ENCODE measurements around the gene JMY.

Gene JMY

DNA sequence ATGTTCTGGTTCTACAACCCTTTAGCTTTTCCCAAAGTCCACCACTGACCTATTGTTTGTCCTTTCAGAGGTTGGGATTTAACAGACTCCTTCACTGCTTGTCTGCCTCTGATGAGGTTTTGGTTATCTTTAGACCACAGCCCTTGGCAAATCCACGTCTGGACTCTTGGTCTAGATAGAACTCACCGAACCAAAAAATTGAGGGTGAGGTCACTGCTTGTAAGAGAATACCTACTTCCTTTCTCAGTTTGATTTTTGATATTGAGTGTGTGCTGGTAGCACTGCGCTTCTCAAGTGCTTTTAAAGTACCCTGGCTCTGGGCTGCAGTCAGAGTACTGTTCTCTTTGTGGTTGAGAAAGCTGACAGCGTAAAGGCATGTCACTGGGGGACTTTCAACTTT, 61.7 kb downstream of the JMY start:
- DNase-seq, result no peak

DNA sequence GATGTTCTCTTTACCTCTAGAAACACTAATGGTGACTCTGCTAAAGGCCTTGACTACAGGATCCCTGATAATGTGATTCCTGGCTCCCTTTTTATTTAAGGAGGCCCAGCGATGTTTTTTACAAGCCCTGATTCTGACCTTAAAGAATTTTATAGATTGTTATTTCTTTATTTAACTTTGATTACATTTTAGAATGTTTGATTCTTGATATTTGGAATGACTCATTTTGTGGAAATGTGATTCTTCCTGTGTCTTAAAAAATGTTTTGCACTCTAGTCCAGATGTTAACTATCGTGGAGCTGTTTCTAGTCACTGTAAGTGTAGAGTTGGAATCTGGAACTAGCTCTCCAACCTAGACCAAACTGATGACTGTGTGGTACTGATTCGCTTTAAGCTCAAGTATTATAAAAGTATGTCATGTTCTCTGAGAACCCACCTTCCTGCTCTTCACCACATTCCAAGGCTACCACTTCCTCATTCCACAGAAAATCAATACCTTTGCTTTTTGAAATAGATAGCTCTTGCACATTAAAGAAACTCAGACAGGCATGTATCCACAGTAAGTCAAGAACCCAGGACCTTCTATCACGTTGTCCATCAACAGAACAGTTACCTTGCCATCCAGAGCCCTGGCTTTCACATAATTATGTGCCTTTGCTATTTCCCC, 65.2 kb downstream of the JMY start:
- DNase-seq, result no peak

DNA sequence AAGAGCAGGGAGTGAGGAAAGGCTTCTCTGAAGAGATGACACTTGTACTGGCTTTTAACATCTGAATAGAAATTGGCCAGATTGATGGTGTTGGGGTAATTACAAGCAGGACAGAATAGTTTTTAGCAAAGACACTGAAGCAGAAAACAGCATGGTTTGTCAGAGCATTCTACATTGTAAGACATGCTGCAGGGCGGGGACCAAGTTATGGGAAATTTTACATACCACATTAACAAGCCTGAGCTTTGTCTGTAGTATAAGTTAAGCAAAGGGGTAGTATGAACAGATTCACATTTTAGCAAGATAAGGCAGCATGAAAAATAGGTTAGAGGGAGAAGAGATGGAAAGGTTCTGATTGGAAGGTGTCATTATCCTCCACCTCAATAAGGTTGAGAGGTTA, 66.5 kb downstream of the JMY start:
- no peak for DNase-seq

GRCh38 chr5:79305706-79306105, 69.8 kb downstream of the JMY start:
- no peak for DNase-seq

- DNase-seq, result no peak
Measured at GRCh38 chr5:79318935-79319614, 83.1 kb downstream of the JMY start.

DNA sequence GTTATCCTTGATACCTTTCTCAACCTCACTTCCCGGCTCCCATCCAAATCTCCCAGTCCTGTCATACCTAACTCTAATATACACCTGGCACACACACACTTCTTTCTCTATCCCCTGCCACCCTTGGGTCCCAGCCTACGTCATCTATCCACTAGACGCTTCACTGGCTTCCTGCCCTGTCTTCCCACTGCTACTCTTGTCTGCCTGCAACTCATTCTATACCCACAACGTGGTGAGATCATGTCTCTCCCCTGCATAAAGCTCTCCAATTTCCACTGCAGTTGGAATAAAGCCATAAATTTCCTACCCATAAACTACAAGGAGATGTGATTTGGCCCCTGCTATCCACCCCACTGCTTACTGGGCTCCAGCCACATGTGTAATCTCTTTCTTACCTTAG, 93.5 kb downstream of the JMY start:
- no peak for DNase-seq

DNA sequence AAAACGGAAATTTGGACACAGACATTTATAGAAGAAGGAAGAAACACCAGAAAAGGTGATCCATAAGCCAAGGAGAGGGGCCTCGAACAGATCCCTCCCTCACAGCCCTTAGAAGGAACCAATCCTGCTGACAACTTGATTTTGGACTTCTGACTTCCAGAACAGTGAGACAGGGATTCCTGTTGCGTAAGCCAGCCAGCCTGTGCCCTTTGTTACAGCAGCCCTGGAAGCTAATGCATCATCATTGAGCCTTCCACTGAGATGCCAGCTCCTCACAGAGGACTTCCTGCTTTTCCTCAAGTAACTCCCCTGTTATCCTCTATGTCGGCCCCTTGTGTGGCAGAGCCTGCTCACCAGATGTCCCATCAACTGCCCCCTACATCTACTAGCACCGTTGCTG, 94.1 kb downstream of the JMY start:
- no peak for DNase-seq

DNA sequence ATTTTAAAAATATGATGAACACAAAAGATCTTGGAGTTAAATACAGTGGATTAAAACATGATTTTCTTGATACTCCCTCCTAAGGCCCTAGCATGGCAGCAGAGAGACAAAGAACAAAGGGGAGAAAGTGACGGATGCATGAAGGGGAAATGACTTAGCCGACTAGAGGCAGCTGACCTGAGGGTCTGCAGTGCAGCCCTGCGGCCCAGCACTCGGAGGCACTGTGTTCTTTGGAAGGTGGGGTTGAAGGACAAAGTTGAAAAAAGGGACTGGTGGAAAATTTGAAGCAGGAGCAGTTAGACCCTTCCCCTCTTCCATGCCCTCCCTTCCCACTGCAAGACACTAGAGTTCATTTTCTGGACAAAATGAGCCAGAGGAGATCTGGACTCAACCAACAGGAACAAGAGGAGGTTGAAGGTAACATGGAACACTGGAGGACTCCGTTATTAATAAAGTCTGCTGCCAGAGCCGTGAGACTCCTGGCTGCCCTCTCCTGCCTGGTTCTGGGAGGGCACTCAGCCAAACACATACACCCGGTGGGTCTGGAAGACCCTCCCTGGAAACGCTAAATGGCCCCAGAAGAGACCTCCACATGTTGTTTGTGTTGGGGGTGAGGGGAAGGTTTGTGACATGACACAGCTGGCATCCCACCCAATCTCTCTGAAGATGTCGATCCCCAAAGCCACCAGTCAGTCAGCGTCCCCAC, 98.1 kb downstream of the JMY start:
- DNase-seq, result no peak

- DNase-seq, result no peak
Measured at GRCh38 chr5:79346420-79346824, 110.5 kb downstream of the JMY start.

GRCh38 chr5:79349047-79349446, 113.1 kb downstream of the JMY start:
- no peak for DNase-seq

- DNase-seq, result no peak
Measured at GRCh38 chr5:79349881-79350280, 114.0 kb downstream of the JMY start.

- no peak for DNase-seq
Measured at GRCh38 chr5:79357398-79357797, 121.5 kb downstream of the JMY start.

Data from stimulated activated CD8-positive, alpha-beta memory T cell treated with anti-CD3 and anti-CD28 coated beads, Interleukin-4, amount 100 ng/mL, for 48 hours (primary cell).